H1 (cell line): ENCODE measurements around the gene KCNH8. TPM values are rescaled to one million over a fixed set of nuclear protein-coding genes. Genes with fewer than 3 reads are reported as not detected.

Source experiments
- CTCF ChIA-PET: fragments of 300-600 bp; sonication (Branson Sonifier 250); formaldehyde crosslinking; loops from one replicate; lab custom pipeline; 2021; ENCODE audit not compliant: partially characterized antibody; lab: Charles Lee
- POLR2A ChIA-PET: fragments of 300-600 bp; sonication (Branson Sonifier 250); formaldehyde crosslinking; loops from one replicate; lab custom pipeline; 2021; ENCODE audit warnings: inconsistent platforms; ENCODE audit not compliant: partially characterized antibody; lab: Charles Lee
- DNase-seq, 2 experiments: peaks; one replicate each; pipeline versions ENCODE4 v3.0.0 to v3.0.0-alpha.2; 2010 to 2022; ENCODE audit warnings: low spot score in 2 of 2, low read depth in 1 of 2, mixed read lengths in 1 of 2
- FAIRE-seq: peaks from 2 replicates; lab custom pipeline; 2011; peaks lifted over from hg19 to GRCh38; lab: Jason Lieb, UNC
- H2AFZ ChIP-seq: 2 replicates; pipeline ENCODE4 v1.8.1; 2012; ENCODE audit warnings: low read length, inconsistent platforms
- H2AK5ac ChIP-seq: 2 replicates; pipeline ENCODE4 v1.6.1; 2013; ENCODE audit warnings: low read depth, low read length
- H2BK120ac ChIP-seq: replicated peaks from 2 replicates; pipeline ENCODE3; 2013; ENCODE audit warnings: low read depth, low read length, inconsistent platforms
- H2BK12ac ChIP-seq: 2 replicates; pipeline ENCODE4 v1.6.1; 2013; ENCODE audit warnings: low read depth, low read length
- H2BK15ac ChIP-seq: 2 replicates; pipeline ENCODE4 v1.6.1; 2013; ENCODE audit warnings: low read length
- H2BK20ac ChIP-seq: 2 replicates; pipeline ENCODE4 v1.6.1; 2013; ENCODE audit warnings: low read length
- H2BK5ac ChIP-seq: 2 replicates; pipeline ENCODE4 v1.6.1; 2013; ENCODE audit warnings: low read depth, low read length
- H3K14ac ChIP-seq: 2 replicates; pipeline ENCODE4 v1.6.1; 2013; ENCODE audit warnings: inconsistent platforms; ENCODE audit not compliant: insufficient read length
- H3K18ac ChIP-seq: 2 replicates; pipeline ENCODE4 v1.6.1; 2013; ENCODE audit warnings: low read length; ENCODE audit errors: extremely low read depth
- H3K23ac ChIP-seq: 2 replicates; pipeline ENCODE4 v1.6.1; 2013; ENCODE audit warnings: inconsistent platforms; ENCODE audit not compliant: insufficient read length
- H3K23me2 ChIP-seq: 2 replicates; pipeline ENCODE4 v1.6.1; 2013; ENCODE audit warnings: low read depth, low read length
- H3K27ac ChIP-seq: 2 replicates; pipeline ENCODE4 v1.6.1; 2011; ENCODE audit warnings: low read depth, low read length, inconsistent platforms
- H3K27me3 ChIP-seq, 4 experiments: replicated peaks in 1 of 4; 1 replicate in 1 of 4; 2 replicates in 3 of 4; pipeline versions ENCODE4 v1.6.1 to v1.8.1; 2011 to 2013; ENCODE audit warnings: low read length in 3 of 4, mild to moderate bottlenecking in 3 of 4, inconsistent platforms in 2 of 4, mixed read lengths in 2 of 4, moderate library complexity in 1 of 4; ENCODE audit not compliant: control insufficient read depth in 3 of 4, insufficient read depth in 3 of 4; ENCODE audit errors: extremely low read depth in 1 of 4
- H3K36me3 ChIP-seq, 4 experiments: 2 replicates each; pipeline versions ENCODE4 v1.6.1 to v1.8.1; 2011 to 2013; ENCODE audit warnings: mild to moderate bottlenecking in 4 of 4, low read length in 3 of 4, moderate library complexity in 2 of 4, control low read depth in 1 of 4, inconsistent platforms in 1 of 4; ENCODE audit not compliant: insufficient read depth in 4 of 4, control insufficient read depth in 2 of 4
- H3K4ac ChIP-seq: replicated peaks from 2 replicates; pipeline ENCODE3; 2013; ENCODE audit warnings: low read length, low read depth, mixed read lengths, inconsistent platforms; ENCODE audit not compliant: insufficient read length
- H3K4me1 ChIP-seq, 4 experiments: replicated peaks in 1 of 4; 1 replicate in 1 of 4; 2 replicates in 3 of 4; pipeline versions ENCODE4 v1.6.1 to v1.8.1; 2011 to 2013; ENCODE audit warnings: low read length in 3 of 4, inconsistent platforms in 2 of 4, mixed read lengths in 1 of 4; ENCODE audit not compliant: insufficient read depth in 4 of 4, control insufficient read depth in 3 of 4
- H3K4me2 ChIP-seq, 2 experiments: 2 replicates each; pipeline versions ENCODE4 v1.6.1 to v1.8.1; 2011 to 2013; ENCODE audit warnings: low read depth in 2 of 2, low read length in 2 of 2, control low read depth in 1 of 2, inconsistent platforms in 1 of 2, mild to moderate bottlenecking in 1 of 2; ENCODE audit not compliant: insufficient read depth in 1 of 2
- H3K4me3 ChIP-seq, 4 experiments: fragments of 200-600, 300-600 bp in 1 of 4; sonication (generic), shearing (Covaris generic), sonication (Bioruptor Twin) in 1 of 4; 2 replicates each; pipeline versions ENCODE4 v1.5.1 to v1.8.1; 2011 to 2016; ENCODE audit warnings: low read length in 4 of 4, low read depth in 3 of 4, control low read depth in 2 of 4, inconsistent platforms in 2 of 4, mild to moderate bottlenecking in 2 of 4, mixed read lengths in 1 of 4, moderate library complexity in 1 of 4; ENCODE audit not compliant: insufficient read depth in 2 of 4; ENCODE audit errors: extremely low read depth in 1 of 4
- H3K56ac ChIP-seq: replicated peaks from 2 replicates; pipeline ENCODE3; 2013; ENCODE audit warnings: low read depth, mild to moderate bottlenecking, mixed read lengths, low read length, inconsistent platforms; ENCODE audit not compliant: insufficient read length
- H3K79me1 ChIP-seq: 2 replicates; pipeline ENCODE4 v1.6.1; 2013; ENCODE audit warnings: low read depth, low read length, control low read depth
- H3K79me2 ChIP-seq, 2 experiments: 2 replicates each; pipeline versions ENCODE4 v1.6.1 to v1.8.1; 2012 to 2013; ENCODE audit warnings: low read length in 2 of 2, mild to moderate bottlenecking in 2 of 2, inconsistent platforms in 1 of 2; ENCODE audit not compliant: insufficient read depth in 2 of 2, control insufficient read depth in 1 of 2
- H3K9ac ChIP-seq, 4 experiments: replicated peaks in 1 of 4; 1 replicate in 1 of 4; 2 replicates in 3 of 4; pipeline versions ENCODE4 v1.6.1 to v1.8.1; 2011 to 2013; ENCODE audit warnings: low read depth in 3 of 4, low read length in 3 of 4, control low read depth in 2 of 4, mild to moderate bottlenecking in 2 of 4, moderate library complexity in 2 of 4, inconsistent platforms in 1 of 4; ENCODE audit errors: extremely low read depth in 1 of 4
- H3K9me3 ChIP-seq, 2 experiments: 2 replicates each; pipeline versions ENCODE4 v1.6.1 to v1.8.1; 2012 to 2013; ENCODE audit warnings: mild to moderate bottlenecking in 2 of 2, moderate library complexity in 2 of 2, control low read depth in 1 of 2, inconsistent platforms in 1 of 2, low read depth in 1 of 2, low read length in 1 of 2, mixed read lengths in 1 of 2; ENCODE audit not compliant: insufficient read depth in 2 of 2
- H4K20me1 ChIP-seq, 2 experiments: replicated peaks in 1 of 2; 2 replicates each; pipeline versions ENCODE3 to v1.8.1; 2011 to 2013; ENCODE audit warnings: inconsistent platforms in 2 of 2, low read length in 2 of 2, mild to moderate bottlenecking in 1 of 2; ENCODE audit not compliant: insufficient read depth in 2 of 2, control insufficient read depth in 1 of 2
- H4K5ac ChIP-seq: 2 replicates; pipeline ENCODE4 v1.6.1; 2013; ENCODE audit warnings: low read length, low read depth, mixed read lengths, inconsistent platforms; ENCODE audit not compliant: insufficient read length
- H4K8ac ChIP-seq: 2 replicates; pipeline ENCODE4 v1.8.0; 2013; ENCODE audit warnings: mild to moderate bottlenecking, moderate library complexity, low read length, inconsistent platforms; ENCODE audit not compliant: insufficient read depth; ENCODE audit errors: extremely low read depth
- H4K91ac ChIP-seq: replicated peaks from 2 replicates; pipeline ENCODE3; 2013; ENCODE audit warnings: low read length, mixed read lengths, inconsistent platforms; ENCODE audit not compliant: insufficient read length
- GTF2F1 ChIP-seq: IDR thresholded peaks from 2 replicates; pipeline ENCODE4 v1.6.1; 2012; ENCODE audit warnings: low read depth, low read length, improper control_type of control experiment, borderline replicate concordance
- KDM1A ChIP-seq: fragments of 200-600, 300-600 bp; sonication (generic); IDR thresholded peaks from 2 replicates; pipeline ENCODE4 v1.7.1; 2016; ENCODE audit warnings: mild to moderate bottlenecking, low read length, borderline replicate concordance
- MAFK ChIP-seq: IDR thresholded peaks from 2 replicates; pipeline ENCODE4 v1.6.1; 2012; ENCODE audit warnings: low read depth, mild to moderate bottlenecking, improper control_type of control experiment, low read length
- PHF8 ChIP-seq: fragments of 200-600 bp; sonication (generic); conservative IDR thresholded peaks from 2 replicates; pipeline ENCODE4 v1.7.1; 2012; ENCODE audit warnings: low read depth, mild to moderate bottlenecking, inconsistent platforms, low read length, moderate library complexity
- TBP ChIP-seq: IDR thresholded peaks from 2 replicates; pipeline ENCODE4 v1.6.1; 2011; ENCODE audit warnings: low read depth, low read length, improper control_type of control experiment
- YY1 ChIP-seq: IDR thresholded peaks from 2 replicates; pipeline ENCODE4 v1.6.1; 2011; ENCODE audit warnings: low read depth, mild to moderate bottlenecking, low read length
- ZNF274 ChIP-seq: IDR thresholded peaks from 2 replicates; pipeline ENCODE4 v1.7.0; 2012; ENCODE audit warnings: low read length, borderline replicate concordance; ENCODE audit errors: extremely low read depth
- WGBS, 2 experiments: shearing (Covaris generic) in 1 of 2; methylation state at CpG; one replicate each; pipeline versions ENCODE4 v1.1.6 to v1.1.7; 2013 to 2015; ENCODE audit warnings: low lambda C conversion rate in 2 of 2, mixed read lengths in 2 of 2, inconsistent platforms in 1 of 2, low coverage in 1 of 2, missing lambda C conversion rate in 1 of 2; ENCODE audit not compliant: insufficient replicate concordance in 2 of 2, insufficient coverage in 1 of 2, insufficient read length in 1 of 2; ENCODE audit errors: extremely low coverage in 1 of 2, missing lambda C conversion rate in 1 of 2; 5-methylcytosine and 5-hydroxymethylcytosine counted together
- polyA plus RNA-seq, 7 experiments: library from polyadenylated mRNA; depleted of rRNA in 3 of 7; stranded (reverse) in 5 of 7; unstranded in 2 of 7; fragments of >200 nt in 5 of 7; fragments of 200-250 nt in 2 of 7; gene quantifications; 1 replicate in 5 of 7; 2 replicates in 1 of 7; 4 replicates in 1 of 7; pipeline versions ENCODE4 v1.2.1 to v1.2.3, GENCODE V29; 2011 to 2013; ENCODE audit warnings: missing spikeins in 2 of 7, mixed read lengths in 2 of 7
- total RNA-seq: library from RNA; stranded (reverse); fragmentation: NEBNext Ultra II Directional; extraction: Animal tissue kit (Norgen Biotek cat#: 25700); gene quantifications from 2 replicates; pipeline ENCODE4 v1.2.1, GENCODE V29; 2021

Gene KCNH8
- total and polyA plus RNA-seq, 2 of the 8 experiments (the other 6 are each of a cell fraction or from before 2014, with no cell fraction given) = 2.2 to 2.4 TPM

DNA sequence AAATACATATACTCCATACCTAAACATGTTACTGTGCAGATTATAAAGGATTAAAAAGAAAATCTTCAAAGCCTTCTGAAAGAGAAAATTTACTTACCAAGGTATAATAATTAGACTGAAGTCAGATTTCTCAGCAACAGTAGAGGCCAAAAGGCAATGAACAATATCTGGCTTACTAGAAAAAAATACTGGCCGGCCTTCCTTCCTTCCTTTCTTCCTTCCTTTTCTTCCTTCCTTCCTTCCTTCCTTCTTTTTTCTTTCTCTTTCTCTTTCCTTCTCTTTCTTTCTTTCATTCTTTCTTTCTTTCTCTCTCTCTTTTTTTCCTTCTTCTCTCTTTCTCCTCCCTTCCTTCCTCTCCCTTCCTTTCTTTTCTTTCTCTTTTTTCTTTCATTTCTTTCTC, 209.6 kb downstream of the KCNH8 start:
- DNase-seq = no peak

More for the DNA sequence above, 209.6 kb downstream of the KCNH8 start:
- Histone ChIP-seq H2BK120ac (no peak overlapping the region), H2AK5ac (no peak overlapping the region)
- TF ChIP-seq TBP (no peak), PHF8 (no peak), MAFK (no peak), GTF2F1 (no peak), YY1 (no peak), ZNF274 (no peak), KDM1A (no peak)
- TF ChIP-seq, all 59 proteins: peak for 0
- H2AFZ ChIP-seq = no peak overlapping the region
- H3K4me3 ChIP-seq = no peak overlapping the region
- no peak overlapping the region for H3K27ac ChIP-seq
- no peak overlapping the region for H3K4ac ChIP-seq
- H3K14ac ChIP-seq = no peak overlapping the region
- no peak overlapping the region for H3K4me2 ChIP-seq
- H2BK12ac ChIP-seq = no peak overlapping the region
- no peaks in the 10 kb centered on the region for H4K20me1 ChIP-seq
- H3K27me3 ChIP-seq = no peaks in the 10 kb centered on the region
- no peak overlapping the region for H3K56ac ChIP-seq
- no peaks in the 10 kb centered on the region for H3K9me3 ChIP-seq
- H3K18ac ChIP-seq = no peak overlapping the region
- no peak overlapping the region for H3K23ac ChIP-seq
- H3K79me1 ChIP-seq = no peaks in the 10 kb centered on the region
- H3K23me2 ChIP-seq = no peaks in the 10 kb centered on the region; the same call in 1 of the 2 replicates
- no peaks in the 10 kb centered on the region for H3K36me3 ChIP-seq
- H3K79me2 ChIP-seq = no peaks in the 10 kb centered on the region
- no peak overlapping the region for H4K91ac ChIP-seq
- FAIRE-seq = no peak
- 92% methylated on average over 1 of the region's 1 CpG; no CpG with 5 or more reads in 1 of the 2 experiments for WGBS, 2 experiments
- H2BK15ac ChIP-seq = no peak overlapping the region
- ChIA-PET CTCF (interaction anchor here (1.3 kb wide), 1 partner anchor 9 kb away, joined by 3 read pairs; no protein-coding TSS in a partner anchor), POLR2A (no interaction called here)
- no peak overlapping the region for H4K8ac ChIP-seq
- no peak overlapping the region for H4K5ac ChIP-seq
- H3K4me1 ChIP-seq = no peaks in the 10 kb centered on the region
- H2BK20ac ChIP-seq = no peak overlapping the region
- no peak overlapping the region for H2BK5ac ChIP-seq
- H3K9ac ChIP-seq = no peak overlapping the region
